HepG2 (cell line): ENCODE measurements around the gene SLC10A1. TPM values are rescaled to one million over a fixed set of nuclear protein-coding genes. Genes with fewer than 3 reads are reported as not detected.

Experiments used
- ATAC-seq: fragments of 200-7000 bp; cut with Tn5 transposase; 3 replicates; pipeline ENCODE4 v1.9.1; 2020; ENCODE audit warnings: mild to moderate bottlenecking, moderate library complexity
- BruUV-seq: library from RNA; stranded (reverse); fragments of 400-500 nt; replicated peaks from 2 replicates; lab custom pipeline; 2021; lab: Mats Ljungman, UMichigan
- CTCF ChIA-PET: fragments of 300-600 bp; formaldehyde crosslinking; extraction: SDS; loops from one replicate; lab custom pipeline; 2021; ENCODE audit warnings: low total read pairs, inconsistent platforms, low intra/inter-chr PET ratio; lab: Yijun Ruan, JAX
- POLR2A ChIA-PET: fragments of 350-600 bp; sonication (Branson Sonifier 250); formaldehyde crosslinking; loops from one replicate; lab custom pipeline; 2020; ENCODE audit warnings: antibody characterized with exemption, inconsistent platforms; lab: Yijun Ruan, JAX
- DNase-seq: peaks from one replicate; pipeline ENCODE4 v3.0.0-alpha.2; 2015; ENCODE audit warnings: low spot score
- FAIRE-seq: peaks from 3 replicates; lab custom pipeline; 2011; peaks lifted over from hg19 to GRCh38; lab: Jason Lieb, UNC
- H2AFZ ChIP-seq: one replicate; pipeline ENCODE4 v1.6.1; 2011; ENCODE audit warnings: low read length, inconsistent platforms
- H3K27ac ChIP-seq: fragments of 300-600 bp; 3 replicates; pipeline ENCODE4 v1.8.0; 2011; ENCODE audit warnings: mixed run types, mild to moderate bottlenecking, mixed read lengths, low read length, inconsistent platforms; ENCODE audit not compliant: insufficient read depth; ENCODE audit errors: extremely low read length
- H3K27me3 ChIP-seq, 2 experiments: fragments of 200-600 bp in 1 of 2; 2 replicates in 1 of 2; 3 replicates in 1 of 2; pipeline versions ENCODE4 v1.6.0 to v1.8.0; 2011; ENCODE audit warnings: low read length in 2 of 2, mild to moderate bottlenecking in 2 of 2, moderate library complexity in 2 of 2, inconsistent platforms in 1 of 2; ENCODE audit not compliant: insufficient read depth in 2 of 2, control insufficient read depth in 1 of 2
- H3K36me3 ChIP-seq, 2 experiments: fragments of 200-600 bp in 1 of 2; replicated peaks in 1 of 2; 2 replicates in 1 of 2; 3 replicates in 1 of 2; pipeline versions ENCODE4 v1.5.1 to v1.8.0; 2011; ENCODE audit warnings: low read length in 2 of 2, inconsistent platforms in 1 of 2; ENCODE audit not compliant: insufficient read depth in 2 of 2, control insufficient read depth in 1 of 2
- H3K4me1 ChIP-seq: 2 replicates; pipeline ENCODE4 v1.5.1; 2012; ENCODE audit warnings: low read length, inconsistent platforms; ENCODE audit not compliant: insufficient read depth
- H3K4me2 ChIP-seq: 2 replicates; pipeline ENCODE4 v1.6.0; 2011; ENCODE audit warnings: low read depth, low read length, inconsistent platforms
- H3K4me3 ChIP-seq, 3 experiments: fragments of 200-600 bp in 1 of 3; sonication (generic), shearing (Covaris generic) in 1 of 3; replicated peaks in 1 of 3; 2 replicates each; pipeline ENCODE4 v1.5.1; 2011 to 2016; ENCODE audit warnings: low read length in 3 of 3, inconsistent platforms in 2 of 3, low read depth in 2 of 3, mild to moderate bottlenecking in 2 of 3, control low read depth in 1 of 3, mixed read lengths in 1 of 3; ENCODE audit not compliant: insufficient read depth in 1 of 3
- H3K79me2 ChIP-seq: one replicate; pipeline ENCODE4 v1.6.1; 2011; ENCODE audit warnings: low read length, inconsistent platforms; ENCODE audit not compliant: insufficient read depth
- H3K9ac ChIP-seq: 2 replicates; pipeline ENCODE4 v1.6.0; 2011; ENCODE audit warnings: mild to moderate bottlenecking, low read depth, low read length, inconsistent platforms; ENCODE audit not compliant: insufficient read depth
- H3K9me3 ChIP-seq: 2 replicates; pipeline ENCODE4 v1.5.1; 2012; ENCODE audit warnings: mild to moderate bottlenecking, low read length
- H4K20me1 ChIP-seq: 2 replicates; pipeline ENCODE4 v1.6.0; 2011; ENCODE audit warnings: inconsistent platforms, mild to moderate bottlenecking, low read length, moderate library complexity; ENCODE audit not compliant: insufficient read depth
- ATF7 ChIP-seq, 2 experiments: fragments of 450-650 bp in 1 of 2; sonication (generic) in 1 of 2; formaldehyde crosslinking in 1 of 2; IDR thresholded peaks; 2 replicates each; pipeline versions ENCODE4 v1.4.0 to v1.6.1; 2016 to 2020; ENCODE audit warnings: antibody characterized with exemption in 1 of 2, mild to moderate bottlenecking in 1 of 2, missing genetic modification reagents in 1 of 2
- ATM ChIP-seq: fragments of 450-650 bp; IDR thresholded peaks from 2 replicates; pipeline ENCODE4 v1.7.1; 2017; ENCODE audit warnings: mild to moderate bottlenecking, borderline replicate concordance
- FIP1L1 ChIP-seq: fragments of 200-400 bp; formaldehyde crosslinking; IDR thresholded peaks from 2 replicates; pipeline ENCODE4 v1.6.1; 2018; ENCODE audit warnings: low read depth, mild to moderate bottlenecking, low read length, moderate library complexity, borderline replicate concordance; ENCODE audit not compliant: insufficient read depth
- LCORL ChIP-seq, 2 experiments: fragments of 450-650 bp in 1 of 2; sonication (generic) in 1 of 2; formaldehyde crosslinking in 1 of 2; IDR thresholded peaks; 2 replicates each; pipeline versions ENCODE4 v1.5.0 to v1.6.1; 2017 to 2020; ENCODE audit warnings: antibody characterized with exemption in 1 of 2, missing genetic modification reagents in 1 of 2
- SOX6 ChIP-seq, 2 experiments: fragments of 450-650 bp in 1 of 2; sonication (generic) in 1 of 2; formaldehyde crosslinking in 1 of 2; IDR thresholded peaks; 2 replicates each; pipeline versions ENCODE4 v1.4.0 to v1.6.1; 2017 to 2020; ENCODE audit warnings: antibody characterized with exemption in 1 of 2, mild to moderate bottlenecking in 1 of 2, missing genetic modification reagents in 1 of 2
- THAP11 ChIP-seq: IDR thresholded peaks from 2 replicates; pipeline ENCODE4 v1.6.1; 2016; ENCODE audit warnings: missing biosample characterization, missing genetic modification reagents
- ZNF646 ChIP-seq: sonication (generic); formaldehyde crosslinking; IDR thresholded peaks from 2 replicates; pipeline ENCODE4 v1.9.0; 2021; ENCODE audit warnings: mild to moderate bottlenecking, missing genetic modification reagents
- ZNF713 ChIP-seq: sonication (generic); formaldehyde crosslinking; IDR thresholded peaks from 2 replicates; pipeline ENCODE4 v1.4.0; 2020; ENCODE audit warnings: mild to moderate bottlenecking, missing genetic modification reagents
- WGBS: methylation state at CpG from one replicate; pipeline ENCODE4 v1.1.6; 2017; ENCODE audit warnings: low lambda C conversion rate; 5-methylcytosine and 5-hydroxymethylcytosine counted together
- in situ Hi-C: cut with HindIII; loops from 2 replicates; pipeline ENCODE4 v1.10.0; 2017; ENCODE audit warnings: low pct_unique_long_range_greater_than_20kb; ENCODE audit not compliant: extremely low pct_ligation_motif_present
- intact Hi-C: fragments of 100-400 bp; cut with micrococcal nuclease; formaldehyde crosslinking; loops from one replicate; pipeline ENCODE4 v1.10.0; 2022; ENCODE audit not compliant: unreplicated experiment
- polyA plus RNA-seq, 8 experiments: library from polyadenylated mRNA; depleted of rRNA in 3 of 8; stranded (reverse) in 7 of 8; unstranded in 1 of 8; fragments of >200 nt; fragmentation: Illumina TruSeq in 4 of 8; extraction: Trizol in 4 of 8; gene quantifications; 2 replicates each; pipeline versions ENCODE4 v1.2.1 to v1.2.3, GENCODE V29; 2011 to 2016; ENCODE audit warnings: low read depth in 4 of 8, missing spikeins in 1 of 8, mixed read lengths in 1 of 8; ENCODE audit not compliant: insufficient read depth in 1 of 8
- total RNA-seq, 5 experiments: library from RNA; depleted of rRNA; stranded (reverse); fragments of >200 nt; fragmentation: Illumina TruSeq; extraction: Trizol; gene quantifications; 2 replicates each; pipeline ENCODE4 v1.2.3, GENCODE V29; 2016; ENCODE audit warnings: low read depth in 1 of 5

The SLC10A1 gene
- total and polyA plus RNA-seq, 2 of the 13 experiments (the other 11 are each of a cell fraction or from before 2014, with no cell fraction given): 0.17 TPM; not detected in 1

DNA sequence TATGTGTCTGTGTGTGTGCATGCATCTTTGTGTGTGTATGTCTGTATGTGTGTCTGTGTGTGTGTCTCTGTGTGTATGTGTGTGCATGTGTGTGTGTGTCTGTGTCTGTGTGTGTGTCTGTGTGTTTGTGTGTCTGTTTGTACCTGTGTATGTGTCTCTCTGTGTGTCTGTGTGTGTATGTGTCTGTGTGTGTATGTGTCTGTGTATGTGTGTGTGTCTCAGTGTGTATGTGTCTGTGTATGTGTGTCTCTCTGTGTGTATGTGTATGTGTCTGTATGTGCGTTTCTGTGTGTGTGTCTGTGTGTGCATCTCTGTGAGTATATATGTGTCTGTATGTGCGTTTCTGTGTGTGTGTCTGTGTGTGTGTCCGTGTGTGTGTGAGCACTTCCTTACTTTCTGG, 42.6 kb upstream of the SLC10A1 start:
- CTCF ChIA-PET: no interaction called here
- peaks cover 0 to 4% of the 10 kb centered on the region in 2 experiments; a peak in 1 of 5 replicates for H3K27me3 ChIP-seq
- FAIRE-seq: no peak

More for the DNA sequence above, 42.6 kb upstream of the SLC10A1 start:
- 52% methylated on average over 3 of the region's 3 CpGs for WGBS
- Histone ChIP-seq H2AFZ (no peak overlapping the region), H3K79me2 (no peaks in the 10 kb centered on the region), H3K4me1 (peaks cover 52% of the 10 kb centered on the region), H4K20me1 (no peaks in the 10 kb centered on the region), H3K4me2 (no peak overlapping the region), H3K9ac (no peak overlapping the region), H3K27ac (no peak overlapping the region), H3K36me3 (no peaks in the 10 kb centered on the region), H3K9me3 (no peaks in the 10 kb centered on the region), H3K4me3 (no peak overlapping the region)
- no peak for DNase-seq
- intact Hi-C loops: no loop called here
- BruUV-seq: no TSS peak
- POLR2A ChIA-PET: no interaction called here
- in situ Hi-C loops: no loop called here
- TF ChIP-seq ATF7 (IDR thresholded peaks at IDR 0.05) (peak; percentile 19; the same call in 1 of the 2 replicates), ATF7 (CRISPR knock-in tag; IDR thresholded peaks at IDR 0.05) (no peak), SOX6 (IDR thresholded peaks at IDR 0.05) (no peak), SOX6 (CRISPR knock-in tag; IDR thresholded peaks at IDR 0.05) (no peak), ATM (peak; percentile 48; the same call in 1 of the 2 replicates), ZNF713 (no peak), FIP1L1 (no peak), LCORL (IDR thresholded peaks at IDR 0.05) (0 out of 2 replicates have a peak, but pooled peaks have one; percentile 24), LCORL (CRISPR knock-in tag; IDR thresholded peaks at IDR 0.05) (no peak), ZNF646 (CRISPR knock-in tag) (peak; percentile 76; the same call in 1 of the 2 replicates), THAP11 (CRISPR knock-in tag) (no peak)
- no peak for ATAC-seq
